GM21381 (cell line): ENCODE results near the gene MAN1A2.

Source experiments
- ATAC-seq: cut with Tn5 transposase; IDR thresholded peaks from one replicate; pipeline ENCODE4 v1.9.1; 2021; ENCODE audit warnings: mild to moderate bottlenecking, moderate library complexity; ENCODE audit not compliant: unreplicated experiment

MAN1A2 gene

DNA sequence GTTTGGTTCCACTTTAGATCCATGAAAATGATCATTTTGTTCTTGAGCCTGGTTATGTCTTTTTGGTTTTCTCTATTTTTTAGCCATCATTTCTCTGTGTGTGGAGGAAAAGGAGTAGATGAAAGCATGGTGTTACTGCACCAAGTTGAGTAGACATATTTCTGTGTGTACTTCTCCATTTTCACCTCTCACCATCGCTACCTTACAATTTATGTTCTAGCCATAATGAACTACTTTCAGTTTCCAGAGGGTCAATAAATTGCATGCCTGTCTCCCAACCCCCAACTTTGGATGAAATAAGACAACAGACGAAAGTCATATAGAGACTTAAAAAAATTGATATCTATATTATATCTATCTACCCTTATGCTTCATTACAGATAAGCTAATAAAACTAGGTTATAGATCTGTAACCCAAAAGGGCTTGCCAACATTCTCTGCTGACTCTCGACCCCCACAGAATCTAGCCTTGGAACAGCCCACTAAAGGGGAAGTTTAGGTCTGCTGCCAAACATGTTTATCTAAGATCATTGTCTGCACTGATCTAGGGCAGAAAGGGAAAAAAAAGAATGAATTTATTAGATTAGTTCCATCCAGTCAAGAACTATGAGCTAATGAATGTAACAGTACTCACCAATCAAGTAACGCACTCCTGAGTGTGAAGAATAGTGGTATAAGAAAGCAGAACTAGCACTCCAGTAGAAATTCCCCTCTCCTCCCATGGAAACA lies 7.5 kb upstream of the MAN1A2 start:
- ATAC-seq: no peak

DNA sequence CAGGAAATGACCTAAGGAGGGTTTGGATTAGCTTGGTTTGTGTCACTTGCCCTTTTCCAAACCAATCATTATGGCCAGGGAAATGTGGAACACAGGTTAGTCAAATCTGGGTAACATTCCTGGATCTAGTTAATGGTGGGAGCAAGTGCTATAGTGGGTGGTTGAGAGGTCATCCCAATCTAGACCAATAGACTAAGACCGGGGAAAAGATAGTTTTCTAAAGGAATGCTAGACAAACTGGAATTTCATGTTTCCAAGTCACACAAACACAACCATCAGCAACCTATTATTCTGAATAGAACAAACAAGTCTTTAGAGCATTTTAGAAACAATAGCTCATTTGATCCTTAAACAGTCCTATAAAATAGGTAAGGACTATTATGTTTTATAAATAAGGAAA lies 4.3 kb upstream of the MAN1A2 start:
- ATAC-seq: no peak

DNA sequence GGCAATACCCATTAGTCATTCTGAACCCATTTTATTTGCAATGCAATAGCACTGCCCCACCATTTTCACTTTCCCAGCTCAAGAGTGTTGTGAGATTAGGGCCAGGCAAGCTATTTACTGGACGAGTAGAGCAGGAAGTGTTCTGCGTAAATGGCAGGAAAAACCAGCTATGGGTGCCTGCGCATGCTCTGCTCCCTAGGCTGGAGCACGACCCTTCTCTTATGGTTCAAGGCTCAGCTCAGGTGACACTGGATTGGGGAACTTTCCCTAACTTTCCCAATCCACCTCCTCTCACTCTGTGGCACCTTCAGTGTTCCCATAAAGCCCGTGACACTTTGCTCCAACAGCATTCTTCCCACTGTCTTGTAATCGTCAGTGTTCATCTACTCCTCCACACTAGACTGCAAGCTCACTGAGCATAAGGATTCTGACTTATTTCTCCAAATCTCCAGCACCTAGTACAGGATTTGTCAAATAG lies 3.6 kb upstream of the MAN1A2 start:
- no peak for ATAC-seq

DNA sequence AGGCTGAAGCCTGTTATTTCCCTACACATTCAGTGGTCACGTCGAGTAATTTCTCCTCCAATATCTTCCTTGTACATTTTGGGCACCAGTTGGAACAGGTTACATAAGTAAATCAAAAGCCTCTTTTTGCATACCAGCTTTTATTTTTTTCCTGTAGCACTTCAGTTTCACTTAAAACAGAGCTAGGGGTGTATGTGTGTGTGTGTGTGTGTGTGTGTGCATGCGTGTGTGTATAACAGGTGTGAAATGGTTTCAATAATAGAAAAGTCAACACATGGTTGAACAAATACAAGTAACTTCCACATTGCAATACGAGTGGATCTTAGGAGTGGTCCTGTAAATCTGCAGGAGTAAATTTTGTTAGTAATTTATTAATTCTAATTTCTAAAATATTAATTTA lies 3.0 kb upstream of the MAN1A2 start:
- no peak for ATAC-seq

DNA sequence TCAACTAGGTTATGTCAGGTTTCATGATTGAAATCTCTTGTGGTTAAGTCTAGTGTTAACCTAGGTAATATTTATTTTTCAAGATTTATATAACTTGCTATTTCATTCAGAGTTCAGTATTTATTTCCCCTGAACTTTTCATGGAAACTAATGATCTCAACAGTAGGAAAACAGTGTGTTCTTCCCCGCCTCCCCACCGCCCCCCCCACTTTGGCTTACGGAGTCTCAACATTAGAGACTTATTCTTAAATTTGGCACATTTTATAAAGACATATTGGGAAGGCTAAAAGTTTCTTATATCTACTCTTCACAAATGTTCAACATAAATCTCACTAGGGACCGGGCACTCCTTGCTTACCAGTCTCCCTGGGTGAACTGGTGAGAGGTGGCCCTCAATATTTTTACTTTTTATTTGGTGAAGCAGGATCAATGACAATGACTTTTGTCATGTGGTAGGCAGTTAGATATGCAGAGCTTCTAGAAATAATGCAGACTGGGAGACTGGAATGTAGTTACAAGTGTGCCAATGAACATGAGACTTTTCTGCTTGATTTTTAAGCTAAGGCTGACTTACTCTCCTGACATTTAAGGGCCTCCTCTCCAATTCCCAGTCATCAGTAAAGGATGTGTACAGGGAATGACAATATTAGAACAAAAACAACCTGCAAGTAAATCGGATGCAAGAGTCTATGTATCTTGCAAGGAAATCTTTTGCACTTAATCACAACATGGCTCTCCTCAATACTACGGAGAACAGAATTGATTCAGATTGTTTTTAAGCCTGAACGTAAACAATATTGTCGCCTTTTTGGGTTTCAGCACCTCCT lies 1.7 kb upstream of the MAN1A2 start:
- ATAC-seq: no peak

DNA sequence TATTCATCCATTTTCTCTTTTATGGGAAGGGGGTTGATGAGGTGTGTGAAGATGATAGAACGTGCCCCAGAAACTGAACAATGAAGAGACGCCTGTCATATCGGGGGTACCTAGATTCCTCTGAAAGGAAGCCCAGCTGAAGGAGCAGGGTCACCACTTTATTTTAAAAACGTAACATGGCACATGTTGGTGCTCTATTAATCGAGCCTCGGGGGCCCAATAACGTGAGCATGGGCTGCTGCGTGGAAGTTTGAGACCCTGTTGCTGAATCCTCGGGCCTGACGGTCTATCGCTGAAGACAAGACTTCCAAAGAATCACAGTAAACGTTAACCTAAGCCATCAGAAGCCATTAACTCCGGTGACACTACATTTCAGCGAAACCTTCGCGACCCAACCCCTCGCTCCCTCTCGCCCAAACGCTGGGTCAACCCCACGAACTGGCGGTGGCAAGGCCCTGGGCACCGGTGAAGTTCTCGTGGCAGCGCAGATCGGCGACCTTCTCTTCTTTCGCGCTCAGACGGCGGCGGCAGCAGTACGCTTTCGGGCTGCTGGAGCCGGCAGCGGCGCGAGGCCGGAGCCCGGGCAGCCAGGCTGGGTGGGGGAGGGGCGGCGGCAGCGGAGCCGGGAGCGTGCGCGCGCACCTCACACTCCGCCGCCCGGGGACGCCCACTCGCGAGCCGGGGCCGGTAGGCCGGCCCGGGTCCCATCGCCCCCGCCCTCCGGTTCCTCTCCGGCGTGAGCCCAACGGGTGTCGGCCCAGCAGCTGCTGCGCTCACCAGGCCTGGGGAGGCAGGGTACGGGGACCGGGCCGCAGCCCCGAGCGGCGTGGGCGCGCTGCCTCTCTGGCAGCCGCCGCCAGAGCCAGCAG lies 838 bp upstream of the MAN1A2 start:
- ATAC-seq: peak; percentile 44

DNA sequence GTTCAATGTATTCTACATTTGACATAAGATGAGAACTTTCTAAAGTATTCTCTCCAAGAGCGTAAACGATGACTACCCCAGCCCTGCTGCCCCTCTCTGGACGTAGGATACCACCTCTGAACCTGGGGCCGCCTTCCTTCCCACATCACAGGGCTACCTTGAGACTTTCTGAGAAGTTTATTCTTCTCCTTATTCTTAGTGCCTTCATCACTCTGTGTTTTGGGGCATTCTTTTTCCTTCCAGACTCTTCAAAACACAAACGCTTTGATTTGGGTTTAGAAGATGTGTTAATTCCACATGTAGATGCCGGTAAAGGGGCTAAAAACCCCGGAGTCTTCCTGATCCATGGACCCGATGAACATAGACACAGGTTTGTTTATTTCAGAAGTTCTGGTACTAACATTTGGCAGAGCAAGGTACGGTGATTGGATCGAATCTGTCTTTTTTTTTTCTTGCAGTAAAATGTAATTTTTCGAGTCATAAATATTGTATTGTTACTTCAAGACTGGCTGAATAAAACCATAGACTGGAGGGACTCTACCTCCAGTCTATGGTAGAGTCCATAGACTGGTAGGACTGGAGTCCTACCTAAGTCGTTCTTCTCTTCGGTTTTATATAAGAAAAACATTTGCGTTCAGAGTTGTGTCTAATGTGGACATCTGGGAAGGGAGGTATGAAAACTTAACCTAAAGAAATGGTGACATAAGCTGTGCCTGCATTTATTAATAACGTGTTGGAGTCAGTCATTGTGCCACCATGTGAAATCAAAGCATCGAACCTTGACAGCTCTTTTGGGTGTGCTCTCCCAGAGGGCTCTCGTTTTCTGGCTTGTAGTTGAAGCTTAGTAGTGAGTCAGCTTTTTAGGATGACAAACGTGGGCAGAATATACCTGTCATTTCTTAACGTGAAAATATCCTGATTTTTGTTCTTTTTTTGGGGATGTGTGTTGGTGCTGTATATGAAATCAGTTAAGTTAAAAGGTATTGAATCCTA lies 1.2 kb downstream of the MAN1A2 start:
- no peak for ATAC-seq

DNA sequence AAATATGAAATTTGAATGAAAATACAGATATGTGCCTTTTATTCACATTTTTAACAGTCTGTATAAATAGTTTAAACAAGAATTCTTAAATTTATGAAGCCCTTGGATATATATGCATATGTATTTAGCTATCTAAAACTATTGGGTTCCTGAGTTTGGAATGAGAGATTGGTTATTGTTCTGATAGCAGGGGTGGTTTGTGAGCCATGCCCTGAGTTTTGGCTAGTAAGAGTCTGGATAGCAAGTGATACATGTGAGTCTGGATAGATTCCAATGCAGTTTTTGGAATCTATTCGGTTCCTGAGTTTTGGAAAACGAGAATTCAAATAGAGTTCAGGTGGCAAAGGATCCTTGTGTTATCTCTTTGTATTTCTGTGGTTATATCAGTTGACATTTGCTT lies 2.8 kb downstream of the MAN1A2 start:
- ATAC-seq: no peak

DNA sequence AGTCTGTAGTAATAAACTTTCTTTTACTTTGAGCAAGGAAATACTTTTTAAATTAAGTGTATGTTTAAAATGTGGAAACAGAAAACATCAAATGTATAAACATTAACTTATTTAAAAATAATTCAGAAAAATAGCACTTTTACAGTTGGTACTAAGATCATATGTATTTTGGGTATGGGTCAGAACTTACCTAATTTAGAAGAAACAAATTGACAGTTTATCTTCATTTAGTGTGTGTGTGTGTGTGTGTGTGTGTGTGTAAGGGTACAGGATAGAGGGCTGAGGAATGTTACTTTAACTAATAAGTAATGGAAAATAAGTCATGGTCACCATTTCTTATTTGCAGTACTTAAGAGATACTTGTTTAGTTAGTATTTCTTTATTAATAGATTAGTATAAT lies 3.3 kb downstream of the MAN1A2 start:
- ATAC-seq: no peak

DNA sequence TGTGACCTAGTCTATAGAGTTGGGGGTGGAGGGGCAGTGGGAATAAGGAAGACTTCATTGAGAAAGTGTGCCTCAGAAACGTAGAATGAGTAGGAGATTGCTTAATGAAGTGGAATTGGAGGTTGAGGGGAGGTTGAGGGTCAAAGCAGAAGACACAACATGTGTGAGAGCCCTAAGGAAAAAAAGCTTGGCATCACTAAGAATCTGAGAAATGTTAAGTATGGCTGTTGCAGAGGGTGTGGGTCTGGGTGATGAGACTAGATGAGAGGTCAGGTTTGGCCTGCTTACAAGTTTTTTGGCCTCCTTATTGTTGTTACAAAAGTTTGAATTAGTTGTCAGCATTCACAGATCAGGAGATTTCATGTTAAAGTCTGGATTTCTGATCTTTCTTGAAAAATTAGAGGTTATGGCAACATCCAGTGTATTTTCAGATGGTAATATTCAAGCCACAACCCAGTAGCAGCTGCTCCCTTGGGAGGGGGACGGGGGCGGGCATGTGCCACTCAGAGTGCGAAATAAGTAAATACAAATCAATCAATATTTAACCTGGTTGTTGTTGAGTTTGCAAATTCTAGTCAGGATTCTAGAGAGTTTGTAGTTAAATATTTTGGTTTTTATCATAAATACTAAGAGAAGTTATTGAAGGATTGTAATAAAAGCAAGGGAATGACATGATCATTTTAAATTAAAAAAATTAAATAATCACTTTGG lies 4.3 kb downstream of the MAN1A2 start:
- ATAC-seq: no peak

DNA sequence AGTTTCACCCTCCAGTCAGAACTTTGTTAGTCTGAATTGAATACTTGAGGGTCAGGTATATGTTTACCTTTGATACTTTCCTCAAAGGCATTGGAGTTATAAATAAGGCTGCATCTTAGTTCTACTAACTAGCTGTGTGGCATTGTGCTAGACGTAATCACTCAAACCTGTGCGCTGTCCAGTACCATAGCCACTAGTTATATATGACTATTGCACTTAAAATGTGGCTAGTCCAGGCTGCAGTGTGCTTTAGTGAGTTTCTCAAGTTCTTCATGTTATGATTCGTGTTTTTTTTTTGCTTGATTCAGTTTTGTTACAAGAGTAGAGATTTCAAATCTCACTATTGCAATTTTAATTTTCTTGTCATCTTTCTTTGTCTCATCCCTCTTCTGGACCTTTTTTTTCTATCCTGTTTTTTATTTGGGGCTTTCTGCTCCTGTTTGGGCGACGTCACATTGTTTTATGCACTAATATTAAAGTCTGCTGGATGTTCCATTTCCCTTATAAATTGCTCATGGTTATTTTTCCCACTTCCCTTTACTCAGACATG lies 5.7 kb downstream of the MAN1A2 start:
- no peak for ATAC-seq

DNA sequence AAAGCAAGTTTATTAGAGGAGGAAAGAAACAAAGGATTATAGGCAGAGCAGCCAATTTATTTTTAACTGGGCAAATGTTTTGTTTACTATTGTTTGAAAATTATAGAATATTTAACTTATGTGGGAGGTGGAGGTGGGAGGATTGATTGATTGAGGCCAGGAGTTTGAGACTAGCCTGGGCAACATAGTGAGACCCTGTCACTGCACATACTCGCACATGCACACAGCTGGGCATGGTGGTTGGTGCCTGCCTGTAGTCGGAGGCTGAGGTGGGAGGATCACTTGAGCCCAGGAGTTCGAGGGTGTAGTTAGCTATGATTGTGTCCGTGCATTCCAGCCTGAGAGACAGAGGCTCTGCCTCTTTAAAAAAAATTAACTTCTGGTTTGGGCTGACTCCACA lies 6.7 kb downstream of the MAN1A2 start:
- ATAC-seq: no peak

DNA sequence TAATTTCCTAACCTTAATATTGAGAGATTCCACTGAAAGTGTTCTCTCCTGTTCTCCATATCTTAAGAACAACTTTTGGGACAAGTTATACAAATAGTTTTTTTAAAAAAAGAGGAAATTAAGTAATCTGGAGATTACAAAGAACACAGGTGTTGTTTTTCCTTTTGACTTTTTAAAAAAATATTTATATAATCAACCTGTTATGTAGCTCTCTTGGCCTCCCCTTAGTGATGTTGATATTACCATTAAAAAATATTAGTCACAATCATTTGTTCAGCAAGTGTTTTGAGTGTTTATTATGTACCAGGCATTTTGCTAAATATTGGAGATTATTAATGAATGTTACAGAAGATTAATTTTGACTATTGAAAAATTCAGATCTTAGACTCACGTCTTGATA lies 8.1 kb downstream of the MAN1A2 start:
- ATAC-seq: no peak

DNA sequence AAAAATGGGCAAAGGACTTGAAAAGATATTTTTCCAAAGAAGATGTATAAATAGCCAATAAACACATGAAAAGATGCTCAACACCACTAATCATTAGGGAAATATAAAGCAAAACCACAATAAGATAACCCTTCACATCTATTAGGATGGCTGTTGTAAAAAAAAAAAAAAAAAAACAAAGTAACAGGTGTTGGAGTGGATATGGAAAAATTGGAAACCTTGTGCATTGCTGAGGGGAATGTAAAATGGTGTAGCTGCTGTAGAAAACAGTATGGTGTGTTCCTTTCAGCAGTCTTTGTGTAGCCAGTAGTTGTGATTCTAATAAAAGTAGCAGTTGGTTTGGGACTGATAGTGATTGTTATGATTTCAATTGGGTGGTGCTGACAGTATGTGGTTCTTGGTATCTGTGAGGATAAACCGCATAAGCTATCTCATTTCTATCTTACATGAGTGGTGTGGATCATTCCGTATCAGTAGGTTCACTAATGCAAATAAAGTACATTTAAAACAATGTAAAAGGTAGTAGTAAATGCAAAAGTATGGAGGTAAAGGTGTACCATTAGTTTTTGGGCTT lies 19.9 kb downstream of the MAN1A2 start:
- no peak for ATAC-seq

DNA sequence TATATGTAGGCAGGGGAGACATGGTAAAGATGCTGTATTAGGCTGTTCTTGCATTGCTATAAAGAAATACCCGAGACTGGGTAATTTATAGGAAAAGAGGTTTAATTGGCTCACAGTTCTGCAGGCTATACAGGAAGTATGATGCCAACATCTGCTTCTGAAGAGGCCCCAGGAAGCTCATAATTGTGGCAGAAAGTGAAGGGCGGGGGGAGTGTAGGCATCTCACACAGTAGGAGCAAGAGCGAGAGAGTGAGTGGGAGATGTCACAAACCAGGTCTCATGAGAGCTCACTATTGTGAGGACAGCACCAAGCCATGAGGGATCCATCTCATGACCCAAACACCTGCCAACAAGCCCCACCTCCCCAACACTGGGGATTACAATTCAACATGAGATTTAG lies 21.1 kb downstream of the MAN1A2 start:
- no peak for ATAC-seq

DNA sequence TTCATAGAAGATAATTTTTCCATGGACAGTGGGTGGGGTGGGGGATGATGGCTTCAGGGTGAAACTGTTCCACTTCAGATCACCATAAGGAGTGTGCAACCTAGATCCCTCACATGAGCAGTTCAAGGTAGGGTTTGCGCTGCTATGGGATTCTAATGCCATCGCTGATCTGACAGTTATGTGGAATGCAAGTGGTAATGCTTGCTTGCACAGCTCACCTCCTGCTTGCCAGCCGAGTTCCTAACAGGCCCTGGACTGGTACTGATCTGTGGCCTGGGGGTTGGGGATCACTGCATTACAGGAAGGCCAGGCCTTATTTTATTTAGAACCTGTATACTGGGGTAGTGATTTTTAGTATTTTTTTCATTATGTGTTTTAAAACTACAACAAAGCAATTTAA lies 22.0 kb downstream of the MAN1A2 start:
- no peak for ATAC-seq

DNA sequence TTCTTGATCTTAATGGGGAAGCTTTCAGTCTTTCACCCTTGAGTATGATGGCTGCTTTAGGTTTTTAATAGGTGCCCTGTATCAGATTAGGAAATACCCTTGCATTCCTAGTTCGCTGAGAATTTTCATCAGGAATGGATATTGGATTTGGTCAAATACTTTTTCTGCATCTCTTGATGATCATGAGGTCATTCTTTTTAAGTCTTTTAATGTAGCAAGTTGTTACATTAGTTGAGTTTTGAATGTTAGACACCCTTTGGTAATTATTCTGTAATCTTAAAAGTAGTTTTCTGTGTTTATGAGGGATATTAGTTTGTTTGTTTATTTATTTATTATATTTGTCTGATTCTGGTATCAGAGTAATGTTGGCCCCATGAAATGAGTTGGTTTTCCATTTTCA lies 22.5 kb downstream of the MAN1A2 start:
- ATAC-seq: no peak

DNA sequence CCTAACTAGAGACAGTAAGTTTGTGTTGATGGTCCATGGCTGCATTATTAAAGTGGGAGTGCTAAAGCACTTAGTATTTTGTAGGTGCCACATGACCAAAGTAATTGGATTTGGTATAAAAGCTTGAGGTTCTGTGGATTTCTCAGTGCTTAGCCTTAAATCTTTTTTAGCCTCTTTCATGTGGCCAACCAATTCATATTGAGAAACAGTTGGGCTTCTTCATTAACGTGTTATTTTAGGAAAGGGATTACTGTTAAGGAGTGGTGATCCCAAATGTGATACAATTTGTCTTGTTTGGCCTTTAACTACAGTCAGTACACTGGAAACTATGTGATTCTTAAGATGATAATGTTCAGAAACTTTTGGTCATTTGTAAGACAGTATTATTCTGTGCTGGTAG lies 25.5 kb downstream of the MAN1A2 start:
- ATAC-seq: no peak

DNA sequence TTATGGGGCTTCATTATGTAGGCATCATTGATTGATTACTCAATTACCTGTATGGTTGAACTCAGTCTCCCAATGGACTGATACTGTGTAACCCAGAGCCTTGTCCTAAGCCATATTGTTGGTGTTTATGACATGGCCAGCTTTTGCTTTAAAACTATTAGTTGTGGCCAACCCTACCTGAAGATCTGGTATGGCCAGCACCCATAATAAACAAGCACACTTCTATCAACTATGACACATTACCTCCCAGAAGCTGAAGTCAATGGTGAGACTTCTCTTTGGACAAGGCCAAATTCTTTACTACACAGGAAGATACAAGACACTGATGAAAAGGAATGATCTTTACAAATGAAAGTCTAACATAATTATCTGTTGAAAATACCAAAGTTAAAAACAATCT lies 28.8 kb downstream of the MAN1A2 start:
- no peak for ATAC-seq
